CD14-positive monocyte (primary cell): ENCODE measurements around the gene FCN2. TPM values are rescaled to one million over a fixed set of nuclear protein-coding genes. Genes with fewer than 3 reads are reported as not detected.

ENCODE experiments used
- DNase-seq, 3 donors: peaks; one replicate each; pipeline ENCODE4 v3.0.0-alpha.2; 2011 to 2022
- H2AFZ ChIP-seq: 2 replicates; pipeline ENCODE4 v1.6.0; 2012; ENCODE audit warnings: mild to moderate bottlenecking, low read depth, low read length, inconsistent platforms; ENCODE audit not compliant: insufficient read depth, poor library complexity, severe bottlenecking
- H3K27ac ChIP-seq, 2 donors: 1 replicate in 1 of 2; 2 replicates in 1 of 2; pipeline ENCODE4 v1.5.1; 2012 to 2013; ENCODE audit warnings: low read length in 2 of 2, control low read depth in 1 of 2, inconsistent platforms in 1 of 2, low read depth in 1 of 2, mild to moderate bottlenecking in 1 of 2
- H3K27me3 ChIP-seq, 2 donors: one replicate each; pipeline versions ENCODE4 v1.6.0 to v1.6.1; 2011 to 2013; ENCODE audit warnings: low read length in 2 of 2; ENCODE audit not compliant: control insufficient read depth in 2 of 2, insufficient read depth in 2 of 2
- H3K36me3 ChIP-seq, 2 donors: replicated peaks in 1 of 2; 1 replicate in 1 of 2; 2 replicates in 1 of 2; pipeline versions ENCODE4 v1.5.1 to v1.6.1; 2012 to 2013; ENCODE audit warnings: low read length in 2 of 2, control low read depth in 1 of 2, inconsistent platforms in 1 of 2, mild to moderate bottlenecking in 1 of 2; ENCODE audit not compliant: insufficient read depth in 2 of 2, control insufficient read depth in 1 of 2
- H3K4me1 ChIP-seq, 2 donors: 1 replicate in 1 of 2; 2 replicates in 1 of 2; pipeline versions ENCODE4 v1.5.1 to v1.6.1; 2012 to 2013; ENCODE audit warnings: low read length in 2 of 2, control low read depth in 1 of 2, inconsistent platforms in 1 of 2, mild to moderate bottlenecking in 1 of 2, moderate library complexity in 1 of 2; ENCODE audit not compliant: insufficient read depth in 2 of 2, control insufficient read depth in 1 of 2
- H3K4me2 ChIP-seq: replicated peaks from 2 replicates; pipeline ENCODE3; 2012; ENCODE audit warnings: low read length, moderate library complexity, mild to moderate bottlenecking; ENCODE audit not compliant: poor library complexity, severe bottlenecking; ENCODE audit errors: extremely low read depth
- H3K4me3 ChIP-seq, 3 experiments: fragments of 200-600 bp in 1 of 3; sonication (generic) in 1 of 3; replicated peaks in 1 of 3; 1 replicate in 2 of 3; 2 replicates in 1 of 3; pipeline ENCODE4 v1.5.1; 2011 to 2013; ENCODE audit warnings: low read length in 3 of 3, mild to moderate bottlenecking in 3 of 3, control low read depth in 2 of 3, low read depth in 2 of 3, inconsistent platforms in 1 of 3, moderate library complexity in 1 of 3
- H3K79me2 ChIP-seq: 2 replicates; pipeline ENCODE4 v1.6.0; 2012; ENCODE audit warnings: mild to moderate bottlenecking, control low read depth, inconsistent platforms, low read length, moderate library complexity; ENCODE audit not compliant: insufficient read depth
- H3K9ac ChIP-seq: 2 replicates; pipeline ENCODE4 v1.6.0; 2017; ENCODE audit warnings: low read length, mild to moderate bottlenecking; ENCODE audit not compliant: insufficient read depth, poor library complexity, severe bottlenecking
- H3K9me3 ChIP-seq, 2 donors: replicated peaks in 1 of 2; 1 replicate in 1 of 2; 2 replicates in 1 of 2; pipeline versions ENCODE4 v1.5.1 to v1.6.1; 2012 to 2013; ENCODE audit warnings: low read length in 2 of 2, control low read depth in 1 of 2; ENCODE audit not compliant: control insufficient read depth in 1 of 2, insufficient read depth in 1 of 2
- H4K20me1 ChIP-seq: 2 replicates; pipeline ENCODE4 v1.6.0; 2012; ENCODE audit warnings: mild to moderate bottlenecking, low read length, control low read depth, moderate library complexity; ENCODE audit not compliant: insufficient read depth
- H3K27ac Mint-ChIP-seq, 7 donors: one replicate each; pipeline ENCODE4 v1.8.0; 2020; ENCODE audit warnings: mild to moderate bottlenecking in 7 of 7, mixed read lengths in 7 of 7, moderate library complexity in 6 of 7, inconsistent platforms in 2 of 7
- H3K27me3 Mint-ChIP-seq, 3 donors: one replicate each; pipeline ENCODE4 v1.8.0; 2021 to 2022; ENCODE audit warnings: low read depth in 3 of 3, mild to moderate bottlenecking in 3 of 3, mixed read lengths in 3 of 3, moderate library complexity in 3 of 3, inconsistent platforms in 1 of 3
- H3K36me3 Mint-ChIP-seq, 2 donors: one replicate each; pipeline ENCODE4 v1.8.0; 2020; ENCODE audit warnings: mixed read lengths in 2 of 2, inconsistent platforms in 1 of 2, mild to moderate bottlenecking in 1 of 2
- H3K4me1 Mint-ChIP-seq: one replicate; pipeline ENCODE4 v1.8.0; 2020; ENCODE audit warnings: mild to moderate bottlenecking, mixed read lengths
- H3K4me3 Mint-ChIP-seq, 2 donors: one replicate each; pipeline ENCODE4 v1.8.0; 2020; ENCODE audit warnings: mild to moderate bottlenecking in 2 of 2, mixed read lengths in 2 of 2, moderate library complexity in 1 of 2
- H3K9me3 Mint-ChIP-seq, 7 donors: one replicate each; pipeline ENCODE4 v1.8.0; 2020 to 2022; ENCODE audit warnings: mixed read lengths in 7 of 7, mild to moderate bottlenecking in 6 of 7, moderate library complexity in 6 of 7, inconsistent platforms in 2 of 7
- WGBS: methylation state at CpG from one replicate; pipeline ENCODE4 v1.1.5; 2013; ENCODE audit warnings: missing lambda C conversion rate; ENCODE audit not compliant: insufficient coverage; 5-methylcytosine and 5-hydroxymethylcytosine counted together
- intact Hi-C, 2 donors: fragments of 100-400 bp; cut with micrococcal nuclease; formaldehyde crosslinking; loops; one replicate each; pipeline versions ENCODE4 v1.15.0 to v1.15.1; 2023
- polyA plus RNA-seq, 3 donors: library from polyadenylated mRNA; depleted of rRNA in 1 of 3; unstranded in 2 of 3; stranded (reverse) in 1 of 3; fragments of 300-500 nt in 2 of 3; fragments of >200 nt in 1 of 3; fragmentation: Illumina TruSeq in 2 of 3; gene quantifications; 1 replicate in 2 of 3; 2 replicates in 1 of 3; pipeline ENCODE4 v1.2.3, GENCODE V29; 2012 to 2021
- TF ChIP-seq, protein P1 (sequence below): fragments of 200-600 bp; IDR thresholded peaks from one replicate; pipeline ENCODE4 v1.8.0; 2022; ENCODE audit warnings: antibody characterized with exemption, mild to moderate bottlenecking

FCN2 gene
- polyA plus RNA-seq, 3 donors: not detected

DNA sequence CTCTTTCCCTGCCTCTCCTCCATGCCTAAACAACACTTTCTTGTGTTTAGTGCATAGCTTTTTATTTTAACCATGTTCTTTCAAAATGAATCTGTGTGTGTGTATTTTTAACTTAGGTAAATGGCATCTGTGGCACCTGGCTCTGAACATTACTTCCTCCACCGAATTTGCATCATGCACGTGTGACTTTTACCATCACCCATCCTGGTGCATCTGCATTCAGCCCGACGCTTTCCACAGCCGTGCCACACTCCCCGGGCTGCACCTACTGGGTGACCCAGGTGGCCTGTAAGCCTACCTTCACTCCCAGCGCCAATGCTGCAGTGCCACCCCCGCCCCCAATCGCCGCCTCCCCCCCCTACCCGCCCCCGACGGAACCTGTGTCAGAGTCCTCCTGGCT is 49.8 kb downstream of the FCN2 start:
- no peak overlapping the region for H3K4me3 Mint-ChIP-seq
- Histone ChIP-seq H3K79me2 (peaks cover 31% of the 10 kb centered on the region), H4K20me1 (no peaks in the 10 kb centered on the region), H3K4me3 (peak overlapping the region in 1 of 3 experiments; percentile 68), H2AFZ (no peak overlapping the region), H3K27me3 (no peaks in the 10 kb centered on the region), H3K9ac (no peak overlapping the region), H3K36me3 (no peaks in the 10 kb centered on the region), H3K4me1 (peaks cover 99 to 100% of the 10 kb centered on the region in 2 donors), H3K4me2 (peak overlapping the region; percentile 76), H3K9me3 (no peaks in the 10 kb centered on the region), H3K27ac (peak overlapping the region; percentile 70 to 93)
- no peak for DNase-seq
- H3K9me3 Mint-ChIP-seq: peaks cover 0 to 9% (median 3%) of the 10 kb centered on the region in 7 donors
- H3K27me3 Mint-ChIP-seq: peaks cover 0 to 2% (median 0%) of the 10 kb centered on the region in 3 donors
- TF ChIP-seq, protein P1, sequence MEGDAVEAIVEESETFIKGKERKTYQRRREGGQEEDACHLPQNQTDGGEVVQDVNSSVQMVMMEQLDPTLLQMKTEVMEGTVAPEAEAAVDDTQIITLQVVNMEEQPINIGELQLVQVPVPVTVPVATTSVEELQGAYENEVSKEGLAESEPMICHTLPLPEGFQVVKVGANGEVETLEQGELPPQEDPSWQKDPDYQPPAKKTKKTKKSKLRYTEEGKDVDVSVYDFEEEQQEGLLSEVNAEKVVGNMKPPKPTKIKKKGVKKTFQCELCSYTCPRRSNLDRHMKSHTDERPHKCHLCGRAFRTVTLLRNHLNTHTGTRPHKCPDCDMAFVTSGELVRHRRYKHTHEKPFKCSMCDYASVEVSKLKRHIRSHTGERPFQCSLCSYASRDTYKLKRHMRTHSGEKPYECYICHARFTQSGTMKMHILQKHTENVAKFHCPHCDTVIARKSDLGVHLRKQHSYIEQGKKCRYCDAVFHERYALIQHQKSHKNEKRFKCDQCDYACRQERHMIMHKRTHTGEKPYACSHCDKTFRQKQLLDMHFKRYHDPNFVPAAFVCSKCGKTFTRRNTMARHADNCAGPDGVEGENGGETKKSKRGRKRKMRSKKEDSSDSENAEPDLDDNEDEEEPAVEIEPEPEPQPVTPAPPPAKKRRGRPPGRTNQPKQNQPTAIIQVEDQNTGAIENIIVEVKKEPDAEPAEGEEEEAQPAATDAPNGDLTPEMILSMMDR: no peak
- peaks cover 96% of the 10 kb centered on the region for H3K4me1 Mint-ChIP-seq
- 35% methylated on average over 4 of the region's 13 CpGs for WGBS
- H3K36me3 Mint-ChIP-seq: peaks cover 10 to 16% of the 10 kb centered on the region in 2 donors
- intact Hi-C loops: loop anchor here in 1 of 2 donors (10.0 kb wide), 1 partner anchor 876 kb away; no protein-coding TSS in a partner anchor
- H3K27ac Mint-ChIP-seq: peak overlapping the region in 6 of 7 donors; percentile 31 to 97 (median 95)

DNA sequence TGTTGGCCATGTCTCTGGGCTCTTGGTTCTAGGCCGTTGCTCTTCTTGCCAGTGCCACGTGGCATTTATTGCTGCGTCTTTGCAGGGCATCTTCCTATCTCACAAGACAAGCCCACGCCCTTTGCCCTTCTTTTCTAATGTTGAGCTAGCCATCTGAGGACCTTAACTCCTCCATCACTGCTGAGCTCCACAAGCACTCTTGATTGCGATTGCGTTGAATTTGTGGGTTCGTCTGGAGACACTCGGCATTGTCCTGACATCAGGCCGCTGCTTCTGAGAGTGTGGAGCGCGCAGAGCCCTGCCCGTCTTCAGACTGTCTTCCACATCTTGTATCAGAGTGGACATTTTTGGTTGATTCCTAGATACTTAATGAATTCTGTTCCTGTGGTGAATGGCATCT is 51.6 kb downstream of the FCN2 start:
- Histone ChIP-seq H3K27ac (peak overlapping the region in 1 of 2 donors; percentile 92), H3K79me2 (peaks cover 27% of the 10 kb centered on the region), H3K4me2 (no peak overlapping the region), H4K20me1 (no peaks in the 10 kb centered on the region), H3K9ac (no peak overlapping the region), H3K4me1 (peaks cover 99 to 100% of the 10 kb centered on the region in 2 donors), H3K9me3 (no peaks in the 10 kb centered on the region), H3K27me3 (no peaks in the 10 kb centered on the region), H3K4me3 (peak overlapping the region in 1 of 3 experiments; percentile 43), H3K36me3 (no peaks in the 10 kb centered on the region), H2AFZ (no peak overlapping the region)
- Mint-ChIP-seq H3K9me3 (peaks cover 0 to 7% (median 3%) of the 10 kb centered on the region in 7 donors), H3K36me3 (peaks cover 7 to 13% of the 10 kb centered on the region in 2 donors), H3K4me1 (peaks cover 96% of the 10 kb centered on the region), H3K27ac (peak overlapping the region in 3 of 7 donors; percentile 2 to 83 (median 70)), H3K4me3 (no peak overlapping the region), H3K27me3 (peaks cover 0 to 2% (median 0%) of the 10 kb centered on the region in 3 donors)
- intact Hi-C loops: loop anchor here in 1 of 2 donors (10.0 kb wide), 1 partner anchor 877 kb away; no protein-coding TSS in a partner anchor
- 100% methylated on average over 7 of the region's 12 CpGs for WGBS
- TF ChIP-seq, protein P1: no peak
- DNase-seq: no peak
